ENCODE data around the gene YWHAG. TPM values are rescaled to one million over a fixed set of nuclear protein-coding genes. Genes with fewer than 3 reads are reported as not detected.

The YWHAG gene
- polyA plus RNA-seq, 3 donors = 36.7 to 168 (median 93.3) TPM

- no peak overlapping the region for H3K27ac ChIP-seq (ENCODE audit: low read depth, low read length)
- 77% methylated on average over 13 of the region's 13 CpGs for WGBS, 3 donors
Observed at GRCh38 chr7:76383089-76383944, 24.5 kb upstream of the YWHAG start.

DNA sequence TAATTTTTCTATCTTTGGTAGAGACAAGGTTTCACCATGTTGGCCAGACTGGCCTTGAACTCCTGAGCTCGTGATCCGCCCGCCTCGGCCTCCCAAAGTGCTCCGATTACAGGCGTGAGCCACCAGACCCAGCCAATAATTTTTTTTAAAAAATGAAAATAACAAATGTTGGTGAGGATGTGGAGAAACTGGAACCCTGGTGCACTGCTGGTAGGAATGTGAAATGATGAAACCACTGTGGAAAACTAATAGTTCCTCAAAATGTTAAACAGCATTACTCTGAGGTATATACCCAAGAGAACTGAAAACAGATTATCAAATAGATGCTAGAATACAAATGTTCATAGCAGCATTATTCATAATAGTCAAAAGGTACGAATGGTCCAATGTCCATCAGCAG lies 23.0 kb upstream of the YWHAG start:
- H3K27ac ChIP-seq (ENCODE audit: low read depth, low read length) = no peak overlapping the region
- 92 to 93% (median 92%) methylated on average over 7 of the region's 7 CpGs for WGBS, 3 donors

- WGBS, 3 donors = 63 to 68% (median 66%) methylated on average over 7 of the region's 7 CpGs
- H3K27ac ChIP-seq (ENCODE audit: low read depth, low read length) = peak overlapping the region; percentile 76
Observed at GRCh38 chr7:76380623-76380966, 21.8 kb upstream of the YWHAG start.

GRCh38 chr7:76377186-76377918 lies 18.6 kb upstream of the YWHAG start:
- no peak overlapping the region for H3K27ac ChIP-seq (ENCODE audit: low read depth, low read length)
- 66 to 77% (median 75%) methylated on average over 9 of the region's 9 CpGs for WGBS, 3 donors

- 74 to 84% (median 81%) methylated on average over 9 of the region's 9 CpGs for WGBS, 3 donors
- no peak overlapping the region for H3K27ac ChIP-seq (ENCODE audit: low read depth, low read length)
Observed at GRCh38 chr7:76375251-76375650, 16.5 kb upstream of the YWHAG start.

DNA sequence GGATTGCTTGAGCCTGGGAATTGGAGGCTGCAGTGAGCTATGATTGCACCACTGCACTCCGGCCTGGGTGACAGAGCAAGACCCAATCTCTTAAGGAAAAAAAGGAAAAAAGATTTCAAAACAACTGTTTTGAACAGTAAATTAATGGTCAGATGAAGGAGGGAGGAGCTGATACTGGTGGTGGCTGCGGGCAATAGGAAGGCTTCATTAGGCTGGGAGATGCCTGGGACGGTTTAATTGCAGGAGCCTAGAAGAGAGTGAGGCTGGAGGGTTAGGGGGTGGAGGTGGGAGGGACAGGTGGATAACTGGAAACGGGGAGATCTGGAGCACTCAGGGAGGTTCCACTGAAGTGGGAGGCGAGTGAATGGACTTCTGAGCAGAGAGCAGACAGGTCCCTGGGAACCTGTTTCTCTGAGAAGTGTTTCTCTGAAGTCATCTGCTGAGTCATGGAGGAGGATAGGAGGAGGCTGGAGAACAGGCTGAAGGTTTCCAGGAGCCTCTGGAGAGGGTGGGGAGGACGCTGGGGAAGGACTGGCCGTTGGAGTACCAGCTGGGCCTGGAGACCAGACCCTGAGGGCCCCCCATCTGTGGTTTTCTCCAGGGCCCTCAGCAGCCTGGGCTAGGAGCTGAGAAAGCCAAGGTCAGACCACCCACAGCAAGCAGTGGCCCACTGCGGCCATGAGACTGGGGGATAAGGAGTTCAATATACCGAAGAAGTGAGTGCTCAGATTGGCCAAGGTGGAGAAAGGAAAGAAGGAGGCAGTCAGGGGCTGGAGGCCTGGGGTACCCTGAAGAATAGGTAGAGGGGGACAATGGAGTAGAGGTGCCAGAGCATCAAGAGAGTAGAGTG lies 14.4 kb upstream of the YWHAG start:
- H3K27ac ChIP-seq (ENCODE audit: low read depth, low read length) = no peak overlapping the region
- 55 to 67% (median 58%) methylated on average over 9 of the region's 9 CpGs for WGBS, 3 donors

- WGBS, 3 donors = 99 to 100% (median 99%) methylated on average over 3 of the region's 3 CpGs
- no peak overlapping the region for H3K27ac ChIP-seq (ENCODE audit: low read depth, low read length)
Observed at GRCh38 chr7:76371396-76371795, 12.6 kb upstream of the YWHAG start.

DNA sequence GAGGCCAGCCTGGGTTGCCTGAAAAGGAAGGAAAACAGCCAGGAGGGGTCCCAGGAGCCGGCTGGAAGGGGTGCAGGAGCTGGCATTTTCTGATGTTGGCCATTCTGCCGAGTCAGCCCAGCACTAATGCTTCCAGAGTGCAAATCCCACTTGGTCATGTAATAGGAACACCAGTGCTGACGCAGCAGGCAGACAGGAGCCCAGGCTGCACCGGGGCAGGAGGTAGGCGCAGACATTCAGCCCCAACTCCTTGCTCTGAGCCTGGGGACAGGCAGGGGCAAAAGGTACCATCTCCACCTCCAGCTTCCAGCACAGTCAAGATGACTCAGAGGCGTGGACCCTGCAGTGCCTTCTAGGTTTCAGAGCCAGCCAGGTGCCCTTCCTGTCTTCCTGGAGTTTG lies 10.2 kb upstream of the YWHAG start:
- WGBS, 3 donors = 71 to 79% (median 76%) methylated on average over 6 of the region's 6 CpGs
- H3K27ac ChIP-seq (ENCODE audit: low read depth, low read length) = no peak overlapping the region

GRCh38 chr7:76368190-76368589 lies 9.4 kb upstream of the YWHAG start:
- H3K27ac ChIP-seq (ENCODE audit: low read depth, low read length) = no peak overlapping the region
- WGBS, 3 donors = 91 to 96% (median 95%) methylated on average over 8 of the region's 8 CpGs

GRCh38 chr7:76364198-76364584 lies 5.4 kb upstream of the YWHAG start:
- peak overlapping the region; percentile 72 for H3K27ac ChIP-seq (ENCODE audit: low read depth, low read length)
- 5 to 69% (median 8%) methylated on average over 4 of the region's 4 CpGs for WGBS, 3 donors

GRCh38 chr7:76363754-76364153 lies 5.0 kb upstream of the YWHAG start:
- H3K27ac ChIP-seq (ENCODE audit: low read depth, low read length) = peak overlapping the region; percentile 63
- WGBS, 3 donors = 62 to 93% (median 65%) methylated on average over 3 of the region's 3 CpGs

GRCh38 chr7:76359978-76360638 lies 1.3 kb upstream of the YWHAG start:
- 68 to 79% (median 72%) methylated on average over 17 of the region's 17 CpGs for WGBS, 3 donors

GRCh38 chr7:76359111-76359977 lies 553 bp upstream of the YWHAG start:
- peak overlapping the region; percentile 90 for H3K27ac ChIP-seq (ENCODE audit: low read depth, low read length)
- 1% methylated on average over 29 to 41 of the region's 41 CpGs for WGBS, 3 donors

More at GRCh38 chr7:76359978-76360638, 1.3 kb upstream of the YWHAG start:
- peak overlapping the region; percentile 90 for H3K27ac ChIP-seq (ENCODE audit: low read depth, low read length)

- 0 to 1% (median 1%) methylated on average over 14 to 27 of the region's 27 CpGs for WGBS, 3 donors
- H3K27ac ChIP-seq (ENCODE audit: low read depth, low read length) = peak overlapping the region; percentile 93
Observed at GRCh38 chr7:76358011-76358480, 745 bp downstream of the YWHAG start.

GRCh38 chr7:76357475-76358010 lies 1.2 kb downstream of the YWHAG start:
- H3K27ac ChIP-seq (ENCODE audit: low read depth, low read length) = peak overlapping the region; percentile 9
- WGBS, 3 donors = 1 to 3% (median 2%) methylated on average over 10 of the region's 10 CpGs

GRCh38 chr7:76356823-76357222 lies 2.0 kb downstream of the YWHAG start:
- 26 to 53% (median 46%) methylated on average over 6 of the region's 6 CpGs for WGBS, 3 donors
- no peak overlapping the region for H3K27ac ChIP-seq (ENCODE audit: low read depth, low read length)

GRCh38 chr7:76356115-76356514 lies 2.7 kb downstream of the YWHAG start:
- 66 to 92% (median 74%) methylated on average over 4 of the region's 4 CpGs for WGBS, 3 donors
- no peak overlapping the region for H3K27ac ChIP-seq (ENCODE audit: low read depth, low read length)
